ENCODE results near the gene RMND5B. TPM values are rescaled to one million over a fixed set of nuclear protein-coding genes. Genes with fewer than 3 reads are reported as not detected.

RMND5B gene
- total and polyA plus RNA-seq, 2 donors (not counting 1 experiment from before 2014, with no cell fraction given), result 46.1 to 52.7 TPM

DNA sequence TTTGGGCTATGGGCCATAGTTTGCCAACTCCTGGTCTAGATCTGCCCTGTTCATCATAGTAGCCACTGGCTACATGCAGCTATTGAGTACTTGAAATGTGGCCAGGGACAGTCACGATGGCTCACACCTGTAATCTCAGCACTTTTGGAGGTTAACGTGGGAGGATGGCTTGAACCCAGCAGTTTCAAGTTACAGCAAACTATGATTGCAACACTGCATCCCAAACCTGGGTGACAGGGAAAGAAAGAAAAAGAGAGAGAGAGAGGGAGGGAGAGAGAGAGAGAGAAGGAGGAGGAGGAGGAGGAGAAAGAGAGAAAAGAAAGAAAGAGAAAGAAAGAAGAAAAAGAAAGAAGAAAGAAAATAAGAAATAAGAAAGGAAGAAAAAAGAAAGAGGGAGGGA is 61.4 kb downstream of the RMND5B start:
- Mint-ChIP-seq H3K4me3 (no peak overlapping the region), H3K27ac (no peak overlapping the region), H3K27me3 (peaks cover 37% of the 10 kb centered on the region), H3K9me3 (ENCODE audit: insufficient read depth) (no peaks in the 10 kb centered on the region), H3K4me1 (no peaks in the 10 kb centered on the region)
- ChIA-PET CTCF (no interaction called here), POLR2A (no interaction called here)
- Histone ChIP-seq H3K4me2 (replicated peaks; ENCODE audit: low read depth, low read length, poor library complexity, severe bottlenecking) (no peak overlapping the region), H3K4me1 (ENCODE audit: control insufficient read depth in 2 of 2, insufficient read depth in 2 of 2, low read length in 2 of 2) (no peaks in the 10 kb centered on the region), H3K36me3 (replicated peaks in 1 of 2; ENCODE audit: control extremely low read depth in 1 of 2, control insufficient read depth in 1 of 2, extremely low read depth in 1 of 2, insufficient read depth in 2 of 2, low read length in 1 of 2) (no peaks in the 10 kb centered on the region), H3K27me3 (replicated peaks in 1 of 4; ENCODE audit: control extremely low read depth in 1 of 4, control insufficient read depth in 3 of 4, insufficient read depth in 4 of 4, low read length in 3 of 4) (peaks cover 0 to 18% (median 5%) of the 10 kb centered on the region in 4 experiments), H3K4me3 (ENCODE audit: control extremely low read depth in 1 of 5, extremely low read depth in 1 of 5, insufficient read depth in 1 of 5, low read depth in 2 of 5, low read length in 4 of 5) (no peak overlapping the region), H4K20me1 (ENCODE audit: control insufficient read depth, insufficient read depth, low read length, poor library complexity, severe bottlenecking) (no peaks in the 10 kb centered on the region), H3K79me2 (ENCODE audit: control insufficient read depth, insufficient read depth, low read length) (no peaks in the 10 kb centered on the region), H3K9me3 (ENCODE audit: control extremely low read depth in 1 of 3, control insufficient read depth in 2 of 3, insufficient read depth in 1 of 3, low read length in 2 of 3) (no peaks in the 10 kb centered on the region), H3K27ac (ENCODE audit: low read length in 2 of 2) (no peak overlapping the region), H2AFZ (ENCODE audit: insufficient read depth, low read depth, low read length, poor library complexity, severe bottlenecking) (no peak overlapping the region), H3K9ac (ENCODE audit: low read length) (no peak overlapping the region)
- TF ChIP-seq CTCF (IDR thresholded peaks at IDR 0.05) (no peak), EZH2 (IDR thresholded peaks at IDR 0.05; ENCODE audit: borderline replicate concordance, insufficient read depth, low read depth, low read length, poor library complexity, severe bottlenecking) (no peak)
- 86% methylated on average over 2 of the region's 2 CpGs for WGBS (ENCODE audit: insufficient coverage)
- ATAC-seq (ENCODE audit: low read depth) (no peak), DNase-seq (no peak)
- intact Hi-C loops (cut with micrococcal nuclease), result no loop called here

DNA sequence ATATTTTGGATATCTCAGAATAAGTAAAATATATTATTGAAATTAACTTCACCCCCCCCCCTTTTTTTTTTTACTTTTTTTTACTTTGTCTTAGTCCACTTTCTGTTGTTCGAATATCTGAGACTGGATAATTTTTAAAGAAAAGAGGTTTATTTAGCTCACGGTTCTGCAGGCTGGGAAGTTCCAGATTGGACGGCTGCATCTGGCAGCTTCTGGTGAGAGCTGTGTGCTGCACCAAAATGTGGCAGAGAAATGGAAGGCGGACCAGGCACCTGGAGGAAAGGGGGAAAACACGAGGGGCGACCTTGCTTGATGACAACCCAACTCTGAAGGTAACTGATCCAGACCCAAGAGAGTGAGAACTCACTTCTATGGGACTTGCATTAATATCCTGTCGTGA is 62.0 kb downstream of the RMND5B start:
- no peaks in the 10 kb centered on the region for H3K36me3 ChIP-seq (replicated peaks in 1 of 2; ENCODE audit: control extremely low read depth in 1 of 2, control insufficient read depth in 1 of 2, extremely low read depth in 1 of 2, insufficient read depth in 2 of 2, low read length in 1 of 2)
- TF ChIP-seq CTCF (IDR thresholded peaks at IDR 0.05) (no peak), EZH2 (IDR thresholded peaks at IDR 0.05; ENCODE audit: borderline replicate concordance, insufficient read depth, low read depth, low read length, poor library complexity, severe bottlenecking) (no peak)
- no peaks in the 10 kb centered on the region for H3K4me1 ChIP-seq (ENCODE audit: control insufficient read depth in 2 of 2, insufficient read depth in 2 of 2, low read length in 2 of 2)
- H4K20me1 ChIP-seq (ENCODE audit: control insufficient read depth, insufficient read depth, low read length, poor library complexity, severe bottlenecking), result no peaks in the 10 kb centered on the region
- Mint-ChIP-seq H3K9me3 (ENCODE audit: insufficient read depth) (no peaks in the 10 kb centered on the region), H3K4me3 (no peak overlapping the region), H3K27ac (no peak overlapping the region), H3K27me3 (peaks cover 37% of the 10 kb centered on the region), H3K4me1 (no peaks in the 10 kb centered on the region)
- no peak for DNase-seq
- no peaks in the 10 kb centered on the region for H3K79me2 ChIP-seq (ENCODE audit: control insufficient read depth, insufficient read depth, low read length)
- H3K9me3 ChIP-seq (ENCODE audit: control extremely low read depth in 1 of 3, control insufficient read depth in 2 of 3, insufficient read depth in 1 of 3, low read length in 2 of 3), result no peaks in the 10 kb centered on the region
- POLR2A ChIA-PET, result no interaction called here
- no peak overlapping the region for H3K9ac ChIP-seq (ENCODE audit: low read length)
- H3K4me2 ChIP-seq (replicated peaks; ENCODE audit: low read depth, low read length, poor library complexity, severe bottlenecking), result no peak overlapping the region
- no peak for ATAC-seq (ENCODE audit: low read depth)
- no peak overlapping the region for H2AFZ ChIP-seq (ENCODE audit: insufficient read depth, low read depth, low read length, poor library complexity, severe bottlenecking)
- H3K27ac ChIP-seq (ENCODE audit: low read length in 2 of 2), result no peak overlapping the region
- H3K27me3 ChIP-seq (replicated peaks in 1 of 4; ENCODE audit: control extremely low read depth in 1 of 4, control insufficient read depth in 3 of 4, insufficient read depth in 4 of 4, low read length in 3 of 4), result peaks cover 0 to 18% (median 5%) of the 10 kb centered on the region in 4 experiments
- H3K4me3 ChIP-seq (ENCODE audit: control extremely low read depth in 1 of 5, extremely low read depth in 1 of 5, insufficient read depth in 1 of 5, low read depth in 2 of 5, low read length in 4 of 5), result no peak overlapping the region
- CTCF ChIA-PET, result no interaction called here
- WGBS (ENCODE audit: insufficient coverage), result 91% methylated on average over 7 of the region's 7 CpGs
- intact Hi-C loops (cut with micrococcal nuclease), result no loop called here
